Parathyroid adenoma (tissue), 2 donors: ENCODE measurements around the gene NFKBIZ.

Experiments
- H2AFZ ChIP-seq: fragments of 300-600 bp; sonication (generic); one replicate; pipeline ENCODE4 v1.7.0; 2017; ENCODE audit warnings: antibody characterized with exemption, mild to moderate bottlenecking
- H3K27ac ChIP-seq: fragments of 300-600 bp; sonication (generic); one replicate; pipeline ENCODE4 v1.7.0; 2017
- H3K27me3 ChIP-seq: fragments of 300-600 bp; sonication (generic); one replicate; pipeline ENCODE4 v1.7.0; 2017; ENCODE audit warnings: low read length; ENCODE audit not compliant: control insufficient read depth, insufficient read depth
- H3K36me3 ChIP-seq: fragments of 300-600 bp; sonication (generic); one replicate; pipeline ENCODE4 v1.7.0; 2017; ENCODE audit warnings: low read length; ENCODE audit not compliant: control insufficient read depth, insufficient read depth
- H3K4me1 ChIP-seq: fragments of 300-600 bp; sonication (generic); one replicate; pipeline ENCODE4 v1.7.0; 2017; ENCODE audit warnings: control low read depth
- H3K4me2 ChIP-seq: fragments of 300-600 bp; sonication (generic); one replicate; pipeline ENCODE4 v1.7.0; 2017; ENCODE audit warnings: low read length
- H3K4me3 ChIP-seq: fragments of 300-600 bp; sonication (generic); one replicate; pipeline ENCODE4 v1.7.0; 2017; ENCODE audit warnings: low read depth, low read length
- H3K79me2 ChIP-seq: fragments of 300-600 bp; sonication (generic); one replicate; pipeline ENCODE4 v1.7.0; 2017; ENCODE audit warnings: control low read depth
- H3K9ac ChIP-seq: fragments of 300-600 bp; sonication (generic); one replicate; pipeline ENCODE4 v1.7.0; 2017; ENCODE audit warnings: mild to moderate bottlenecking
- H3K9me3 ChIP-seq: fragments of 300-600 bp; sonication (generic); one replicate; pipeline ENCODE4 v1.7.0; 2017; ENCODE audit warnings: low read length; ENCODE audit not compliant: control insufficient read depth
- TF ChIP-seq, protein P1 (sequence below): fragments of 300-600 bp; sonication (generic); IDR thresholded peaks from one replicate; pipeline ENCODE4 v1.7.0; 2017; ENCODE audit warnings: antibody characterized with exemption, mild to moderate bottlenecking
- donor health status: primary hyperparathyroidism.

Gene NFKBIZ

DNA sequence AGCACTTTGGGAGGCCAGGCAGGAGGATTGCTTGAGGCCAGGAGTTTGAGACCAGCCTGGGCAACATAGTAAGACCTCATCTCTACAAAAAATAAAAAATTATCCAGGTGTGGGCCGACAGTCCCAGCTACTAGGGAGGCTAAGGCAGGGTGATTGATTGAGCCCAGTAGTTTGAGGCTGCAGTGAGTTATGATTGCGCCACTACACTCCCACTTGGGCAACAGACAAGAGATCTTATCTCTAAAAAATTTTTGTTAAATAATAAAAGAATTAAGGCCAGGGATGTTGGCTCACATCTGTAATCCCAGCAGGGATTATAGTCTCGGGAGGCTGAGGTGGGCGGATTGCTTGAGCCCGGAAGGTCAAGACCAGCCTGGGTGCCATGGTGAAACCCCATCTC is 25.8 kb upstream of the NFKBIZ start:
- Histone ChIP-seq H2AFZ (no peak overlapping the region), H3K27ac (no peak overlapping the region), H3K36me3 (no peaks in the 10 kb centered on the region), H3K4me1 (peaks cover 4% of the 10 kb centered on the region), H3K79me2 (no peaks in the 10 kb centered on the region), H3K4me2 (no peak overlapping the region), H3K9me3 (no peaks in the 10 kb centered on the region), H3K4me3 (no peak overlapping the region), H3K27me3 (no peaks in the 10 kb centered on the region), H3K9ac (no peak overlapping the region)
- TF ChIP-seq, protein P1, sequence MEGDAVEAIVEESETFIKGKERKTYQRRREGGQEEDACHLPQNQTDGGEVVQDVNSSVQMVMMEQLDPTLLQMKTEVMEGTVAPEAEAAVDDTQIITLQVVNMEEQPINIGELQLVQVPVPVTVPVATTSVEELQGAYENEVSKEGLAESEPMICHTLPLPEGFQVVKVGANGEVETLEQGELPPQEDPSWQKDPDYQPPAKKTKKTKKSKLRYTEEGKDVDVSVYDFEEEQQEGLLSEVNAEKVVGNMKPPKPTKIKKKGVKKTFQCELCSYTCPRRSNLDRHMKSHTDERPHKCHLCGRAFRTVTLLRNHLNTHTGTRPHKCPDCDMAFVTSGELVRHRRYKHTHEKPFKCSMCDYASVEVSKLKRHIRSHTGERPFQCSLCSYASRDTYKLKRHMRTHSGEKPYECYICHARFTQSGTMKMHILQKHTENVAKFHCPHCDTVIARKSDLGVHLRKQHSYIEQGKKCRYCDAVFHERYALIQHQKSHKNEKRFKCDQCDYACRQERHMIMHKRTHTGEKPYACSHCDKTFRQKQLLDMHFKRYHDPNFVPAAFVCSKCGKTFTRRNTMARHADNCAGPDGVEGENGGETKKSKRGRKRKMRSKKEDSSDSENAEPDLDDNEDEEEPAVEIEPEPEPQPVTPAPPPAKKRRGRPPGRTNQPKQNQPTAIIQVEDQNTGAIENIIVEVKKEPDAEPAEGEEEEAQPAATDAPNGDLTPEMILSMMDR: no peak

DNA sequence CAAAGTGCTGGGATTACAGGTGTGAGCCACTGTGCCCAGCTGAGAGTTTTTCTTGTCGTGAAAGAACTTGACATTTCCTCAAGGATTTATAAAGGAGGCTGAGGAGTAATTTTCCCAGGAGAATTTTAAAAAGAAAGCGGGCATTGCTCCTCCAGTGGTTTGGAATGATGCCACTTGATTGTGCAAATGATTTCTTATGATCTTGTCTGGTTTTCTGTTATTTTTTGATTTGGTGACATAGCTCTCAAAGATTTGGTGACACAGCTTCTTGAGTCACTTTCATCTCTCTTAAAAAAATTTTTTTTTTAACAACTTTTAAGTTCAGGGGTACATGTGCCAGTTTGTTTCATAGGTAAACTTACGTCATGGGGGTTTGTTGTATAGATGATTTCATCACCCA is 24.6 kb upstream of the NFKBIZ start:
- Histone ChIP-seq H3K4me3 (no peak overlapping the region), H3K4me1 (peaks cover 9% of the 10 kb centered on the region), H3K4me2 (no peak overlapping the region), H3K9ac (no peak overlapping the region), H2AFZ (no peak overlapping the region), H3K36me3 (no peaks in the 10 kb centered on the region), H3K79me2 (no peaks in the 10 kb centered on the region), H3K27ac (no peak overlapping the region), H3K9me3 (no peaks in the 10 kb centered on the region), H3K27me3 (no peaks in the 10 kb centered on the region)
- TF ChIP-seq, protein P1: no peak

DNA sequence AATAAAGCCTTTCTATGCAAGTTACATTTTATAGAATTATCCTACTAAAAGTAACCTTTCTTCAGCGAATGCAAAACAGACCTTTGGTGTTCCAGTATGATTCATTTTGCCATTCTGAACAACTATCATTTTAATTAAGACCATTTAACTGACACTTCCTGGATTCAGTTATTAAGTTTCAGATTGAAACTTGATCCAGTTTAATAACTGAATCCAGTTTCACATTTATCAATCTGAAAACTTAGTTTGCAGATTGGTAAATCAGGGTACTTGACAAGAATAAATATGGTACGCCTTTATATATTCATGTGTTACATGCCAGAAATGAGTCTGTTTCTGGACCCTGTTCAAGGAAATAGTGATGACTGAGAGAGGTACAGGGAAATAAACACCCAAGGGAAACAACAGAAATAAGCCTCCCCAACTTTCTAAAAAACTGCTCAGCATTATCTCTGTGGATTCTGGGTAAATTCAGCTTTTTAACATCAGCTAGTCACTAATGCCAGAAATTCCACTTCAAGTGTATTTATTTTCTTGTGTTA is 23.3 kb upstream of the NFKBIZ start:
- Histone ChIP-seq H3K4me1 (peaks cover 9% of the 10 kb centered on the region), H3K36me3 (no peaks in the 10 kb centered on the region), H2AFZ (no peak overlapping the region), H3K27me3 (no peaks in the 10 kb centered on the region), H3K9ac (no peak overlapping the region), H3K4me2 (no peak overlapping the region), H3K9me3 (no peaks in the 10 kb centered on the region), H3K79me2 (no peaks in the 10 kb centered on the region), H3K27ac (peak overlapping the region; percentile 18), H3K4me3 (no peak overlapping the region)
- TF ChIP-seq, protein P1: no peak

DNA sequence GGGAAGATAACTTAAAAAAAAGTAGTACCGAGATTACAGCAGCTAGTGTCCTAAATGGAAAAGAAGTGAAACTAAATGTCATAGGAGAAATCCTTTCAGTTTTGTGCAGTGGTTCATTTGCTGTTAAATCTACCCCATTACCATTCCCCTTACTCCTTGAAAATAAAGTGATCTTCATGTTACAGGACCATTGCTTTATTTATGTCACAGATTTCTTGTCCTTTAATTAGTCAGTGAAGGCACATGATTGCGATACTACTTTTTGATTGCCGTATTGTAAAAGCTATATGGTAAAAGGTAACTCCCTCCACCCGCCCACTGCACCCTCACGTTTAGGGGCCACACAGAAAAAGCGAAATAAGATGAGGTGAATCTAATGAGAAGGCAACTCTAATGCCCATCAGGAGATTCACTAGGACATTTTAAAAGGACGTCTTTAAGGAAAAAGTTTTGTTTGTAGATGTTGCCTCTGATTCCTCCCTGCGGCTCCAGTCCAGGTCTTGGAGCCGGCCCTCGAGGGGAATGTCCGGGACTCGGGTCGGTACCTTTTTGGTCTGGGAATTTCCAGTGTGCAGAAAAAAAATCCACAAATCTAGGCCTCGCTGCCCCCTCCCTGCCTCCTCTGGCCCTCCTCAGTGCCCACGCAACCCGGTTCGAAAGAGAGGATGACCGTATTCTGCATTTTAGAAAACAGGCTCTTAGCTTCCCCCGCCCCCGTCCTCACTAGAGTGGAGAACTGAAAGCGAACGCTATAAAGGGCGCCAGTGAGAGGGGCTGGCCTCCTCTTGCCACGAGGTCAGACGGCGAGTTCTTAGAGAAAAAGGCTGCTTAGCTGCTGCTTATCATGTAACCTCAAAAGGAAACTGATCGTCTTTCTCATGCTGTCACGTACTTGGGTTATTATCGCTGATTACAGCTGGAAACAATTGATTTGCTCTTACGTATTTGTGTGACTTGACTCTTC is 21.8 kb upstream of the NFKBIZ start:
- Histone ChIP-seq H3K27ac (peak overlapping the region; percentile 85), H2AFZ (peak overlapping the region; percentile 95), H3K9me3 (no peaks in the 10 kb centered on the region), H3K4me1 (peaks cover 9% of the 10 kb centered on the region), H3K36me3 (no peaks in the 10 kb centered on the region), H3K79me2 (no peaks in the 10 kb centered on the region), H3K4me3 (peak overlapping the region; percentile 23), H3K27me3 (no peaks in the 10 kb centered on the region), H3K9ac (no peak overlapping the region), H3K4me2 (peak overlapping the region; percentile 33)
- TF ChIP-seq, protein P1: no peak
